ENCODE data around the gene GRM7. TPM values are rescaled to one million over a fixed set of nuclear protein-coding genes. Genes with fewer than 3 reads are reported as not detected.

Gene GRM7
- total and polyA plus RNA-seq, 2 experiments from 2014 or later: 1.7 to 2.7 TPM

GRCh38 chr3:7734456-7734855, 873.5 kb downstream of the GRM7 start:
- no peaks in the 10 kb centered on the region for H3K79me2 ChIP-seq
- H3K9me2 ChIP-seq (replicated peaks; ENCODE audit: insufficient read depth): no peaks in the 10 kb centered on the region
- no peak overlapping the region for H3K27ac ChIP-seq
- TF ChIP-seq EZH2phosphoT487 (IDR thresholded peaks at IDR 0.05; ENCODE audit: low read depth, severe bottlenecking, unreplicated experiment) (no peak), CTCF (IDR thresholded peaks at IDR 0.05; ENCODE audit: poor library complexity) (no peak), EZH2 (IDR thresholded peaks at IDR 0.05; ENCODE audit: borderline replicate concordance) (no peak)
- no peak overlapping the region for H3K4me3 ChIP-seq
- no peak for DNase-seq (ENCODE audit: low spot score)
- H3K27me3 ChIP-seq: no peaks in the 10 kb centered on the region
- no peaks in the 10 kb centered on the region for H4K20me1 ChIP-seq (ENCODE audit: insufficient read depth, poor library complexity, severe bottlenecking)
- no peak overlapping the region for H3K4me2 ChIP-seq
- H3K4me1 ChIP-seq (ENCODE audit: insufficient read depth): no peaks in the 10 kb centered on the region
- no peaks in the 10 kb centered on the region for H3K9me3 ChIP-seq (ENCODE audit: low read depth)
- H2AFZ ChIP-seq: no peak overlapping the region
- H3K36me3 ChIP-seq (replicated peaks; ENCODE audit: insufficient read depth, low read depth): no peaks in the 10 kb centered on the region

GRCh38 chr3:7737263-7737662, 876.3 kb downstream of the GRM7 start:
- H4K20me1 ChIP-seq (ENCODE audit: insufficient read depth, poor library complexity, severe bottlenecking): no peaks in the 10 kb centered on the region
- H3K27me3 ChIP-seq: no peaks in the 10 kb centered on the region
- H3K4me2 ChIP-seq: no peak overlapping the region
- TF ChIP-seq EZH2phosphoT487 (IDR thresholded peaks at IDR 0.05; ENCODE audit: low read depth, severe bottlenecking, unreplicated experiment) (no peak), EZH2 (IDR thresholded peaks at IDR 0.05; ENCODE audit: borderline replicate concordance) (no peak), CTCF (IDR thresholded peaks at IDR 0.05; ENCODE audit: poor library complexity) (no peak)
- H3K36me3 ChIP-seq (replicated peaks; ENCODE audit: insufficient read depth, low read depth): no peaks in the 10 kb centered on the region
- H2AFZ ChIP-seq: no peak overlapping the region
- no peak for DNase-seq (ENCODE audit: low spot score)
- H3K9me2 ChIP-seq (replicated peaks; ENCODE audit: insufficient read depth): no peaks in the 10 kb centered on the region
- no peaks in the 10 kb centered on the region for H3K4me1 ChIP-seq (ENCODE audit: insufficient read depth)
- H3K4me3 ChIP-seq: no peak overlapping the region
- H3K9me3 ChIP-seq (ENCODE audit: low read depth): no peaks in the 10 kb centered on the region
- H3K27ac ChIP-seq: no peak overlapping the region
- 93% methylated on average over 1 of the region's 1 CpG for WGBS (ENCODE audit: low lambda C conversion rate, missing lambda C conversion rate)
- H3K79me2 ChIP-seq: no peaks in the 10 kb centered on the region

GRCh38 chr3:7739754-7740153, 878.8 kb downstream of the GRM7 start:
- 82% methylated on average over 2 of the region's 2 CpGs for WGBS (ENCODE audit: low lambda C conversion rate, missing lambda C conversion rate)
- H3K4me1 ChIP-seq (ENCODE audit: insufficient read depth): no peaks in the 10 kb centered on the region
- H3K4me3 ChIP-seq: no peak overlapping the region
- no peaks in the 10 kb centered on the region for H3K9me2 ChIP-seq (replicated peaks; ENCODE audit: insufficient read depth)
- H3K36me3 ChIP-seq (replicated peaks; ENCODE audit: insufficient read depth, low read depth): no peaks in the 10 kb centered on the region
- H3K9me3 ChIP-seq (ENCODE audit: low read depth): no peaks in the 10 kb centered on the region
- no peaks in the 10 kb centered on the region for H3K27me3 ChIP-seq
- H3K79me2 ChIP-seq: no peaks in the 10 kb centered on the region
- no peak overlapping the region for H2AFZ ChIP-seq
- no peak overlapping the region for H3K4me2 ChIP-seq
- no peaks in the 10 kb centered on the region for H4K20me1 ChIP-seq (ENCODE audit: insufficient read depth, poor library complexity, severe bottlenecking)
- TF ChIP-seq EZH2phosphoT487 (IDR thresholded peaks at IDR 0.05; ENCODE audit: low read depth, severe bottlenecking, unreplicated experiment): no peak
- no peak for TF ChIP-seq EZH2 (IDR thresholded peaks at IDR 0.05; ENCODE audit: borderline replicate concordance)
- no peak for TF ChIP-seq CTCF (IDR thresholded peaks at IDR 0.05; ENCODE audit: poor library complexity)
- no peak overlapping the region for H3K27ac ChIP-seq
- DNase-seq (ENCODE audit: low spot score): no peak

- Histone ChIP-seq H3K4me2 (no peak overlapping the region), H2AFZ (no peak overlapping the region), H3K79me2 (no peaks in the 10 kb centered on the region), H3K4me1 (ENCODE audit: insufficient read depth) (no peaks in the 10 kb centered on the region), H3K9me3 (ENCODE audit: low read depth) (no peaks in the 10 kb centered on the region), H3K27me3 (no peaks in the 10 kb centered on the region), H3K27ac (no peak overlapping the region), H3K36me3 (replicated peaks; ENCODE audit: insufficient read depth, low read depth) (no peaks in the 10 kb centered on the region), H4K20me1 (ENCODE audit: insufficient read depth, poor library complexity, severe bottlenecking) (no peaks in the 10 kb centered on the region), H3K4me3 (no peak overlapping the region), H3K9me2 (replicated peaks; ENCODE audit: insufficient read depth) (no peaks in the 10 kb centered on the region)
- TF ChIP-seq EZH2phosphoT487 (IDR thresholded peaks at IDR 0.05; ENCODE audit: low read depth, severe bottlenecking, unreplicated experiment): no peak
- TF ChIP-seq CTCF (IDR thresholded peaks at IDR 0.05; ENCODE audit: poor library complexity): no peak
- no peak for TF ChIP-seq EZH2 (IDR thresholded peaks at IDR 0.05; ENCODE audit: borderline replicate concordance)
- 91% methylated on average over 12 of the region's 12 CpGs for WGBS (ENCODE audit: low lambda C conversion rate, missing lambda C conversion rate)
- DNase-seq (ENCODE audit: low spot score): no peak
Measured at GRCh38 chr3:7740458-7740857, 879.5 kb downstream of the GRM7 start.
